Forelimb muscle (tissue), 1 donor: ENCODE results near the gene RAD51. TPM values are rescaled to one million over a fixed set of nuclear protein-coding genes. Genes with fewer than 3 reads are reported as not detected.

ENCODE experiments used
- DNase-seq: peaks from one replicate; pipeline ENCODE4 v3.0.0-alpha.2; 2013; ENCODE audit warnings: low read depth
- polyA plus RNA-seq: library from polyadenylated mRNA; unstranded; fragments of 120-200 nt; gene quantifications from one replicate; pipeline ENCODE4 v1.2.1, GENCODE V29; 2013; ENCODE audit not compliant: insufficient read length

Gene RAD51
- polyA plus RNA-seq, 1 donor: 7.0 TPM

DNA sequence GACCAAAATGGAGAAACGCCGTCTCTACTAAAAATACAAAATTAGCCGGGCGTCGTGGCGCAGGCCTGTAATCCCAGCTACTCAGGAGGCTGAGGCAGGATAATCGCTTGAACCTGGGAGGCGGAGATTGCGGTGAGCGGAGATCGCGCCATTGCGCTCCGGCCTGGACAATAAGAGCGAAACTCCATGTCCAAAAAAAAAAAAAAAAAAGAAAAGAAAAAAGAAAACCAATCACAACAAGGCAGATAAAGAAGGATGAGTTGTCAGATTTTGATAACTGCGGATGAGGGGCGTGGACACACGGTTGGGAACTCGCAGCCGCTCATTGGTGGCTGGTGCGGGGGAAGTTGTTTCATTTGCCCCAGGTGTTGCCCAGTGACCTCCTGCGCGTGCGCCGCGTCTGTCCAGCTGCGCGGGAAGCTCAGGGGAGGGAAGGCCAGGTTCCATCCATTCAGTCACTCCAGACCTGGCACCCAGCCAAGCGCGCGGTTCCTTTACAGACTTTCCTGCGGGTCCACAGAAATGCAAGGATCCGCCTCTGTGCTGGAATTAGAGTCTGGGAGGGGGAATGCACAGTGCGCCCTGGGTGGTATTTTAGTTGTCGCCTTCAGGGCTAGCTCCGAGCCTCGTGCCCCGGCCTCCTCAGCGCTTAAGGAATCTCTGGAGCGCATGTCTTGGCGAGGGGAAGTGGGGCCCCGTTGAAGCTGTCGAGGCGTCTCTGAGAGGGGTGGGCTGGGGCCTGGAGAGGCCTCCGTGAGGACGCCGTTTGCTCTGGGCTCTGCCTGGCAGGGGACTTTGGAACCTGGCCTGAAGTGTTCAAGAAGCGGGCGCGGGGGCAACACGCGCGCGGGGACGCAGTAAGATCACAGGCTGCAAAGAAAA, 68.2 kb downstream of the RAD51 start:
- DNase-seq: no peak

DNA sequence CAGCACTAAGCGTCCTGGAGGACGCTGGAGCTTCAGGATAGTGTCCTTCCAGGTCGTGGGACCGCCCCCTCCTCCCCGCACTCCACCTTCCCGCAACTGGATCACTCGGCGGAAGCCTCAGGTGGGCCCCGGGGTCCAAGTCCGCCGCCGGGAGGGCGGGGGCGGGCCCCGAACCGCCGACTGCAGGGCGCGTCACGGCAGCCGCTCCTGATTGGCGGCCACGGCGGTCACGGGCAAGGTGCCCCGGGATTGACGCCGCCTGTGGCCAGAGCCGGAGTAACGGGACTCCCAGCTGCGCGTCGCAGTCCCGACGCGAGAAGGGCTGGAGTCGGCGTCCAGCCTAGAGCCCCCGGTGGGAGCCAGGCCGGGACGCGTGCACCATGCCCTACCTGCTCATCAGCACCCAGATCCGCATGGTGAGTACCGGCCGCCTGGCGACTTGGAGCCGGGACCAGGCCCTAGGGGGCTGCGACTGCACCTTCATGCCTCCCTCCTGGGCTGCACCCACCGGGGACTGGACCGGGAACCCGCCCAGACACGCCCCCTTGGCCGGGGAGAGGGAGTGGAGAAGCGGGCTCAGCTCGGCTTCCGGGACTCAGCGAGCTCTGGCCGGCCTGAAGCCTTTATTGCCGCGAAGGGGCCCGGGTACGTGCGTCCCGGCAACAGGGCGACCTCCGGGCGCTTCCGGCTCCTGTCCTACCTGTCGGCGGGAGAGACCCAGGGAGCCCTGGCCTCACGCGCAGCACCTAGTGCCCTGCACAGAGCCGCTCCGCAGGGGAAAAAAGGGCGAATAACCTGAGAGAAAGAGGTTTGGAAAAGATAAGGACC, 69.0 kb downstream of the RAD51 start, which contains the start of gene GCHFR:
TSS of gene GCHFR (plus strand) at position 268 of the 828 bp plus-strand sequence. CDS start at position 381, 113 bp downstream.
- DNase-seq: no peak

DNA sequence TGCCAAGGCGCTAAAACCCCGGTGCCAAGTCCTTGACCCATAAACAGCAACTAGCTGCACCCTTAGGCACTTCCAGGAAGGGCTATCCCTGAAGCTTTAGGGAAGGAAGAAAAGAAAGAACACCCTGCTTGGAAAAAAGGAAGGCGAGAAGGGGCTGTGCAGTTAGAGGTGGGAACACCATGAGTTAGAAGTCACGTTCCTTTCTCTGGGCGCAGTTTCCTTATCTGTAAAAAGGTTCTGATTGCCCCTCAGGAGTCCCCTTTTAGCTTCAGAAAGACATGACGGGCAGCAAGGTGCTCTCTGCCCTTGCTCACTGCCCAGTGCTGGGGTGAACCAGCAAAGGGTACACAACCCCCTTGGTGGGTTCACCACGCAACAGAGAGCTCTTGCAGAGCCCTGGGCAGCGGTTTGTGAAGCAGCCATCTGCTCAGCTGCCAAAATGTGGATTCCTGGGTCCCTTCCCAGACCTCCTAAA, 69.7 kb downstream of the RAD51 start:
- DNase-seq: no peak

DNA sequence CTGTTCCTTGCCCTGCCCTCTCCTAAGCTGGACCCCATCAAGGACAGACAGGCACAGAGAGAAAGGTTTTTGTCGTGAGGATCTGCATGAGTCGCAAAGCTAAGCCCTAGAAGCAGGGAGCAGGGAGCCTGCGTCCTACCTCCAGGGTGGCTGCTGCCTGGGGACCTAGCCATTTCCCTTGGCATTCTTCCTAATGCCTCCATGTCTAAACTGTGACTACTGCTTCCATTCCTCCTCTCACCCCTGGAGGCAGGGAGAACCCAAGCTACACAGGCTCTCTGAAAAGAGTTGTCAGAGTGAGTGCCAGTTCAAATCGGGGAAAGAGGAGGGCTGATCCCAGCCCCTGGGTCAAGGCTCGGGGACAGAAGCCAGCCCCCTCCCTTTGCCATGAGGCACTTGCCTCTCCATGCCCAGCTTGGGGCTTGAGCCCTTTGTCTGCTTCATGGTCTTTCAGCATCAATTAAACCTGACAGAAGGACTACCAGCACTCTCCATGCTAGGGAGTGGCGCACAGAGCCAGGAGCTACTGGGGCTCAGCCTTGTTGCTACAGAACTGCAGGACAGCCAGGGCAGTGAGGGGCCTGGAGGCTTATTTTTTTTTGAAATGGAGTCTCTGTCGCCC, 71.3 kb downstream of the RAD51 start:
- no peak for DNase-seq

DNA sequence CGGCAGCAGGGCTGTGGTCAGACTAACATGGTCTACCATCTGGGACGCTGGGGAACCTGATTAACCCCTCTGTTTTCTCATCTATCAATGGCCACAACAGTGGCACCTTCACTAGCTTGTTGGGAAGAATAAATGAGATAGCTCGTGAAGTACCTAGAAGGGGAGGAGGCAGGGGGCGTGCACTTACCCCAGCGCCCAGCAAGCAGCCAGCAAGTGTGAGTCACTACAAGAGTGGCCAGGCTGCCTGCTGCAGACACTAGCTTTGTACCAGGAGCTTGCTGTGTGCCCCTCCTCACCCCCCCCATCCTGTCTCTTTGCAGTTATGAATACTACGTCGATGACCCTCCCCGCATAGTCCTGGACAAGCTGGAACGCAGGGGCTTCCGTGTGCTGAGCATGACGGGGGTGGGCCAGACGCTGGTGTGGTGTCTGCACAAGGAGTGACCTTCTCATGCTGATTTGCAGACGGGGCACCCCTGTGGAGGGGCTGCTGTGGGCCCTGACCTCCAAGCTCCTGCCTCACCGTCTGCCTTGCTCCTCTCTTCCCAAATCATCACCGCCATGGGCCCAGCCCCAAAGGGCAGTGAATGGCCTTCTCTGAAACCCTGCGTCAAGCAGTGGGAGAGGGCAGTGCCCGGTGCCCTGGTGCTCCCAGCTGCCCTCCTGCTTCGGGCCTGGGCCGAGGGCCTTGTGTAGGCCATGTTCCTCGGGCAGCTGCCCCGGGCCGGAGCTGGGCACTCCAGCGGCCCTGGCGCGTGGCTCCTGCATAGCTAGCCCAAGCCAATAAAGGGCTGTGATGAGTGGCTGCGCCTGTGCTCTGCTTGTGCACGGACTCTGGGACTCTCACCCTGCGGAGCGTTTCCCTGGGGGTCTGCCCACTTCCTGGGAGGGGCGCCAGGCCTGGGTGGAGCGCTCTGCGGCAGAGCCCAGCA, 72.2 kb downstream of the RAD51 start:
- no peak for DNase-seq

DNA sequence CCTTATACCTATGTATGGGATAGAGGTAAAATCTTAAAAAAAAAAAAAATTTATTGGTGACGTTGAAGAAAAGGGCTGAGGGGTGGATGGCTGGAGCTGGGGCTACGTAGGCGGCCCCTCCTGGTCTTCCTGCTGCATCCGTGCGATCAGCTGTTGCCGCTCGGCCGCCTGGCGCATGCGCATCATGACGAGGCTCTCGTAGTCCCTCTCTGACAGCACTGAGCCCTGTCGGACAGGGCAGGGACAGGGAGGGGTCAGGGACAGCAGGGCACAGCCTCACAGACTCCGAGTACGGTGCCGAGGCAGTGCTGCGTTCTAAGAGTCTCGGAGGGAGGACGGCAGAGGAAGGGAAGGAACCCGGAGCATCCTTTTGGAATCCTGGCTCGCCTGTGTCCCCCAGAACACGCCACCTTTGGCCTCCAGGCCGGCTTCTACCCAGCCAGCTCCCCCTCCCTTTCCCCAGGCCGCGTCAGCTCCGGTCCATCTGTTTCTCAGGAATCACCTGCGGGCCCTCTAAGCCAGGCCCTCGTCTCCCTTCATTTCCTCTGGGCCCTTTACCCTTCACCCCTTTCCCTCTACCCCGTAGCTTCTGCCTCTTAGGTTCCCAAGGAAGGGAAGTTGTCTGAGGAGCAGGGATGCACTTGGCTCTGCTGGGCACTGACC, 73.0 kb downstream of the RAD51 start:
- no peak for DNase-seq

DNA sequence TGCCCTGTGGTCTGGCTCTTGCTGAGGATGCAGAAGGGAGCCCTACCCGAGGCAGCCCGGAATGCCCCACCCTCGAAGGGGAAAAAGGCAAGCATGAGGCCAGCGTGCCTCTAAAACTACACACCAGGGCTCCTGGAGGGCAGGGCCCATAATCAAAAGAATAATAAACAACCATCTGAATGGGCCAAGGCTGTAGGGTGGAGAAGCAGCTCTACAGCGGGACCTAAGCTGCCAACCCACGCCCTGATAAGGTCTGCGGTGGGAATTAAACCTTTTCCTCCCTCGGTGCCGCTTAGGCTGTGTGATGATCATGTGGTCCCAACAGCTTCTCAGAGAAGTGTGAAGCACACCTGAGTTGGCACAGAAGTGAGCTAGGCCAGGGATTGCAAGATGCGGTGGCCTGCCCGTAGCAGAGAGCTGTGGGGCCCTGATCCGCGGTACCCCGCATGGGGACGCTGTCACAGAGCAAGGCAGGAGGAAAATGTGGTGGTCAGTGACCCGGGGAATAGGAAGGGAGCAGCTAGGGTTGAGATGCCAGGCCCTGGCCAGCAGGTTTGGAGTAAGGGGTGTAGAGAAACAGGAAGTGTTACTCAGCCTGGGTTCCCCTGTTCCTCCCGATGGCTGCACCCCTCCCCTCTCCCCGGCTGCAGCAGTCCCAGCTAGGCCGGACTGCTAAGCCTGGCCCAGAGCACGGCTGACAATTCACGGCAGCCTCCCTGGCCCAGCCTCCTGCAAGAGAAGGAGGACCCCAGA, 73.7 kb downstream of the RAD51 start:
- no peak for DNase-seq

DNA sequence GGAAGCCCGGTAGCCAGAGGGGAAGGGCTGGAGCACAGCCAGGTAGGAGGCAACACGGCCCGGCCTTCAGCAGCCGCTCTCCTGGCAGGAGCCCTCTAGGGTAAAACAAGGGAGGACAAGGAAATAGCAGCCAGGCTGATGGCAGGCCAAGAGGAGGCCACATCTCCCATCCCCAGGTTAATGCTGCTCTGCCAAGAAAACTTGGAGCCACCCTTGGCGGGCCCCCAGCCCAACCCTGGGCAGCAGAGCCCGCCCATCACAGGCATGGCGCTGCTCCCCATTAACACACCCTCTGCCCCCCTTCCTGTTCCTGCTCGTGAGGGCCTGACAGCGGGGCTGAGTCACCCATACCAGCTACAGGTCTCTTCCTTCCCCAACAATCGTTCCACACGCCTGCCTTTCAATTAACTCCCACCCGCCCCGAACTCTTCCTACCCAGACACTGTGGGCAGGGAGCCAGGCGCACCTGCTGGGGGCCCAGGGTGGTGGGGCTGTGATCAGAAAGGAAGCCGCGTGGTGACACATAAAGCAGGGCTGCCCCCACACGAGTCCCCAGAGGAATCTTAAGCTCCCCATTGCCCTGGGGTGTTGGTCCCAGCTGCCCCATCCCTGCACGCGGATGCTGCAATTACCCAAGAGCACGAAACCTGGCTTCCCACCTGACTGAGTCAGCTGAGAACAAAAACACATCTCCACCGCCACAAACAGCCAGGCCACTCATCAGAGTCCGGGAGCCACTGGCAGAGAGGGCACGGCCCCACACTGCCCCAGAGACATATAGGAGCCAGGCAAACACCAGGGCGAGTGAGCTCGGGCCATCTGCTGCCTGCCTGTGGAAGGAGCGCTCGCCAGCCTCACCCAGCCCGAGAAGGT, 74.5 kb downstream of the RAD51 start, which contains the start of gene C15orf62:
TSS of gene C15orf62 (plus strand) at position 707 of the 873 bp plus-strand sequence. CDS start 516 bp downstream, outside the sequence.
- no peak for DNase-seq

DNA sequence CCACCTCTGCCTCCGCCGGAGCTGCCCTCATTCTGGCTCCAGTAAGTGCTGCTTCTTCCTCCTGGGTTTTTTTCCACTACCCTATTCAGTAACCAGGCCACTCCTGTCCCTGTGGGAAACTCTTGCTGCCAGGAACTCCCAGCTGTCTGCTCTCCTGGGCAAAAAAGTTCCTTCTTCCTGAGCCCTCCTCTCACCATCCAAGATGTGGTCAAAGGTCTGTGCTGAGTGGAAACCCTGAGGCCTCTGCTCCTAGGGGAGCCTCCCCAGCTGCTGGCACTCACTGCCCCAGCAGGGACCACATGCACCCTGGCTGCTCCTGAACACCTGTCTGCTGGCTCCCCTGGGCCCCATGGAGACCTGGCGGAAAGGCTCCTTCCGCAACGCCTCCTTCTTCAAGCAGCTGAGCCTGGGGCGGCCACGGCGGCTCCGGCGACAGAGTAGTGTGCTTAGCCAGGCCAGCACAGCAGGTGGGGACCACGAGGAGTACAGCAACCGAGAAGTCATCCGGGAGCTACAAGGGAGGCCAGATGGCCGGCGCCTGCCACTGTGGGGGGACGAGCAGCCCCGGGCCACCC, 75.3 kb downstream of the RAD51 start:
- no peak for DNase-seq

DNA sequence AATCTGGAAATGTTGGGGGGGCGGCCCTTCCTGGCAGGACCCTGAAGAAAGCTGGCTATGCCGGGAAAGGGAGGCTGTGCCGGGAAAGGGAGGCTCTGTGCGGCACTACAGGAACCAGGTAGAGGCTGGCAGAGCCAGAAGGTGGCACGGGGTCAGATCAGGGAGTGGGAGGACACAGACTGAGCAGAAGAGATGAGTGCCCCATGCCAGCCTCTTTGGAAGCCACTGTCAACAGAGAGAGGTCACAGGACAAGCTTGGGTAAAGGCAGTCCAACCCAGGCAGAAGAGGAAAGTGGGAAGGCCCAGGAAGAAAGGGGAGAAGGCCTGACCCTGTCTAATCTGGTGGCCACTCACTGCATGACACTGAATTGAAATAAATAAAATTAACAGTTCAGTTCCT, 76.3 kb downstream of the RAD51 start:
- DNase-seq: no peak

DNA sequence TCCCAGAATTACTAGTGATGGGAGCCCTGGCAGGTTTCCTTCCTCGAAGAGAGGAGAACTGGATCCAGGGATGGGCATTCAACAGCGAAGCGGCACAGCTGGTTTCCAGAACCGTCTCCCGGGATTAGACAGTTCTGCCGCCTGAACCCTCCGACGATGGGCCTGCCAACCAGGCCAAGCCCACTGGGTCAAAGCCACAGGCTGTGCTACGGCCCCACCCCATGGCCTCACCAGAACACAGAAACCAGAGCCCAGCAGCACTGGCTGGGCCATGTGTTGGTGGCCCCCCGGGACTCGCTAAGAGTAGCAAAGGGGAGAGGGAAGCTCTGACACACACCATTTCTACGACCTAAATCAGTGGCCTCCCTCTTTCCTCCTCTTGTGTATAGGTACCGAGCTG, 77.0 kb downstream of the RAD51 start:
- no peak for DNase-seq

DNA sequence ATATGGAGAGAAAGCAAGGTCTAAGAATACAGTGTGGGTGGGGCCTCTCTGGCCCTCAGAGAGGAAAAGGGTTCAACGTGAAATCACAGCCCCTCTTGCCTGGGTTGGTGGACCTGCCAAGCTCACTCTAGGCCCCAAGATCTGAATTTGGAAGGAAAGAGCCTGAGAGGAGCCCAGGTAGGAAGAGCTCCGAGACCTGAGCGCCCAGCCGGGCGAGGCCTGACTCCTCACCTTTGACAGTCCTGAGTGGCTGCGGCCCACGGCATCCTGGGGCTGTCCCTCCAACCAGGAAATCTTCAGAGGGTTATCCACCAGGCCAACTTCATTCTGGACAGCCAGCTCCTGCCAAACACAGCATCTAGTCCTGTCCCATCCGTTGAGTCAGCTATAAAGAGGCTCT, 78.5 kb downstream of the RAD51 start:
- no peak for DNase-seq

DNA sequence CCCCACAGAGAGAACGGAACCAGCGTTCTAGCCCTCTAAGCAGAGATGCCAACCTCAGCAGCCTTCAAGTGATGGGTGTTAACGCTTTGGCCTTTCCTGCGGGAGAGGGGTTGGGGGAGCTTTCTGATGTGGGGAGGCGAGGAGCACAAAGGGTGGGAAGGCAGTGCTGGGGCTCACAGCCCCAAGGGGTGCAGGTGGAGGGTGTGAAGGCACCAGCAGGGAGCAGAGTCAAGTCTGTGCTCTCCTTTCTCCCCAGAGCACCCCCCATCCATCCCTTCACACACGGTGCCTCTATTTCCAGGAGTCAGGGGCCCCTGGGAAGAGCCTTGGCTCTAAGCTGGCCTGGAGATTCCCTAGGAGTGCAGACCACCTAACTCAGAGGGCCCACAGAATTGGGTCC, 78.9 kb downstream of the RAD51 start:
- no peak for DNase-seq

DNA sequence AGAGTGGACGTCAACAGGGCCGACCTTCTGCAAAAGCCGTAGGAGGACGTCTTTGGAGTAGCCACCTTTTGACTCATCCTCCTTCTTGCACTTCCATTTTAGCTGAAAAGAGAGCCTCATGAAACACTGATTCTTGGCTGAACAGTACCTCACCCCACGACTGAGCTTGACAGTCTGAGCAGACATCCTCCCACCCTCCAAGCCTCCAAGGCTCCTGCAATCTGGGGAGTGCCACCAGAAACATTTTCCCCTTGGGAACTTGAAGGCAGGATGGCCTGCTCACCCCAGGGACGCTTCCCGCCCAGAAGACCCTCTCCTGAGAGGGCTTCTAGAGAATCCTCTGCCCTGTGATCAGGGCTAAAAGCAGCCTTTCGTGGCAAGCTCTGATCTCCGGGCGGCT, 80.0 kb downstream of the RAD51 start:
- no peak for DNase-seq

DNA sequence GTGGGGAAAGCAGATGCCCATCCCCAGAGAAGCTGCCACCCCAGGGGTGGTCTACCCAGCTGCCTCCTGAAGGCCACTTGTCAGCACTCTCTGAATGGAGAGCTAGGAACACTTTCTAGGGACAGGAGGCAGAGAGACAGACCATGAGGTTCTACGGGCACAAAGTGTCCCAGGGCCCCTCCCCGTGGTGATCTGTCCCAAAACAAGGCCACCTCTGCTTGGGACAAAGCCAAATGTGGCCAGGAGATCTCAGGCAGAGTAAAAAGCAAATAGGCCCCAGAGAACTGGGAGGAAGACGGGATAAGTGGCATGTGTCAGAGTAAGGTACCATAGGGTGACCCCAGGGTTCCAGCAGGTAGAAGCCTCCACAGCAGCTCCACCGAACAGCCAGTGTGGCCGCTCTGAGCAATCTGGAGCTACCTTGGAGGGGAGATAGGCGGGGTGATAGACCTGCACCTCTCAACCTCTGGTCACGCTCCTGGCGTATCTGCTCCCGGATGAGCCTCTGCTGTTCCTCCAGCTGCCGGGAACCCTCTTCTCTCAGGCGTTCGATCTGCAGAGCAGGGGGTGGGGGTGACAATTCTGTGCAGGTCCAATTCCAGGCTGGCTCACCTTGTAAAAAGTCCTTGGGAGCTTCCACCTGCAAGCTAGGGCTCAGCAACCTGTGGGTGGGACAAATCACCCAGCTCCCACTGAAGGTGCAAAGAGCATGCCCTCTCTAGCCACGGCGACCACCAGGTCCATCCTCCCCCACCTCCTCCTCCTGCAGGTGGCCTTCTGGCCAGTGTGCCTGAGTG, 81.0 kb downstream of the RAD51 start:
- no peak for DNase-seq

DNA sequence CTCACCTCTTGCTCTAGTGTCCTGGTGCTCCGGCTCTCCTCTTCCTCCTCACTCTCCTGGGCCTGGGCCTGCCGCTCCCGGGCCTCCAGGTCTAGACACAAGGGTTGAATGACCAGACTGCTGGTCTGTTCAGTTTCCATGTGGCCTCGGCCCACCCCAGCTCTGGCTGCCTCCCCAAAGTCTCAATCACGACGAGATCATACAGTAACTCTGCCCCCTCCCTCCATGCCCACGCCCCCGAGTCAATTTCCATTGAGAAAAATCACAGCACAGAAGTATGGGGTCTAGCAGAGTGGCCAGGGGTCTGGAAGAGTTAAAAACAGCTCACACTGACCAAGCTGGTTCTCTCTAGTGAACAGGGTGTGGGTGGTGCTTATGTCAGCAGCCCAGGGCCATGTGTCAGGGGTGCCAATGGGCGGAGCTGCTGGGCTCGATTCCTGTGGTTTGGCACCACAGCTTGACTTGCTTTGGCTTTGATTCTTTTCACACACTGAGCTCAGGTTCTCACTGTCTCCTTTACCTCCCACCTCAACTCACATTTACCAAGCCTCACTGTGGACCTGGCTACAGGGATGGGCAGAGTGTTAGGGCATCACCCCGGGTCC, 81.7 kb downstream of the RAD51 start:
- no peak for DNase-seq
